HepG2 (cell line): ENCODE measurements around the gene GJB5. TPM values are rescaled to one million over a fixed set of nuclear protein-coding genes. Genes with fewer than 3 reads are reported as not detected.

ENCODE experiments used
- ARNT ChIP-seq: fragments of 450-650 bp; IDR thresholded peaks from 2 replicates; pipeline ENCODE4 v1.6.1; 2017
- BHLHE40 ChIP-seq: IDR thresholded peaks from 2 replicates; pipeline ENCODE4 v1.6.1; 2011; ENCODE audit warnings: low read length, improper control_type of control experiment
- CBFB ChIP-seq: sonication (generic); formaldehyde crosslinking; IDR thresholded peaks from 2 replicates; pipeline ENCODE4 v1.4.0; 2020; ENCODE audit warnings: missing genetic modification reagents
- ESRRA ChIP-seq: sonication (generic); formaldehyde crosslinking; IDR thresholded peaks from 2 replicates; pipeline ENCODE4 v1.5.1; 2020; ENCODE audit warnings: mild to moderate bottlenecking, low read depth, missing genetic modification reagents
- HES4 ChIP-seq: sonication (generic); formaldehyde crosslinking; IDR thresholded peaks from 2 replicates; pipeline ENCODE4 v1.9.0; 2021; ENCODE audit warnings: mild to moderate bottlenecking, missing genetic modification reagents, borderline replicate concordance
- NFE2L1 ChIP-seq: sonication (generic); formaldehyde crosslinking; IDR thresholded peaks from 2 replicates; pipeline ENCODE4 v1.4.0; 2020; ENCODE audit warnings: missing genetic modification reagents, mild to moderate bottlenecking, borderline replicate concordance
- NFKB2 ChIP-seq: sonication (generic); formaldehyde crosslinking; IDR thresholded peaks from 2 replicates; pipeline ENCODE4 v1.4.0; 2020; ENCODE audit warnings: missing genetic modification reagents, borderline replicate concordance
- RAD51 ChIP-seq: fragments of 450-650 bp; IDR thresholded peaks from 2 replicates; pipeline ENCODE4 v1.6.1; 2016; ENCODE audit warnings: borderline replicate concordance
- RBAK ChIP-seq: sonication (generic); formaldehyde crosslinking; IDR thresholded peaks from 2 replicates; pipeline ENCODE4 v1.5.1; 2020; ENCODE audit warnings: mild to moderate bottlenecking, missing genetic modification reagents
- TFDP2 ChIP-seq: sonication (generic); formaldehyde crosslinking; IDR thresholded peaks from 2 replicates; pipeline ENCODE4 v1.4.0; 2020; ENCODE audit warnings: missing genetic modification reagents
- XRCC5 ChIP-seq: fragments of 200-400 bp; formaldehyde crosslinking; optimal IDR thresholded peaks from 2 replicates; pipeline ENCODE3; 2017; ENCODE audit warnings: mild to moderate bottlenecking, low read length
- ZEB1 ChIP-seq: IDR thresholded peaks from 2 replicates; pipeline ENCODE4 v1.6.1; 2012; ENCODE audit warnings: mild to moderate bottlenecking, low read depth, inconsistent platforms; ENCODE audit not compliant: insufficient replicate concordance
- ZFP41 ChIP-seq: sonication (generic); formaldehyde crosslinking; IDR thresholded peaks from 2 replicates; pipeline ENCODE4 v1.4.0; 2020; ENCODE audit warnings: mild to moderate bottlenecking, missing genetic modification reagents, borderline replicate concordance
- ZMAT3 ChIP-seq: sonication (generic); formaldehyde crosslinking; conservative IDR thresholded peaks from 2 replicates; pipeline ENCODE4 v1.7.0; 2021; ENCODE audit warnings: missing genetic modification reagents
- ZNF225 ChIP-seq: sonication (generic); formaldehyde crosslinking; IDR thresholded peaks from 2 replicates; pipeline ENCODE4 v1.4.0; 2020; ENCODE audit warnings: mild to moderate bottlenecking, missing genetic modification reagents
- ZNF263 ChIP-seq: sonication (generic); formaldehyde crosslinking; IDR thresholded peaks from 2 replicates; pipeline ENCODE4 v1.4.0; 2020; ENCODE audit warnings: missing genetic modification reagents
- ZNF33A ChIP-seq: sonication (generic); formaldehyde crosslinking; IDR thresholded peaks from 2 replicates; pipeline ENCODE4 v1.5.1; 2020; ENCODE audit warnings: missing genetic modification reagents, mild to moderate bottlenecking, moderate library complexity, borderline replicate concordance
- ZNF350 ChIP-seq: sonication (generic); formaldehyde crosslinking; IDR thresholded peaks from 2 replicates; pipeline ENCODE4 v1.4.0; 2020; ENCODE audit warnings: mild to moderate bottlenecking, low read depth, missing genetic modification reagents, borderline replicate concordance
- ZNF605 ChIP-seq: sonication (generic); formaldehyde crosslinking; IDR thresholded peaks from 2 replicates; pipeline ENCODE4 v1.8.0; 2022; ENCODE audit warnings: mild to moderate bottlenecking, missing genetic modification reagents
- ZNF766 ChIP-seq: sonication (generic); formaldehyde crosslinking; IDR thresholded peaks from 2 replicates; pipeline ENCODE4 v1.5.0; 2020; ENCODE audit warnings: missing genetic modification reagents, borderline replicate concordance
- ZNF777 ChIP-seq: sonication (generic); formaldehyde crosslinking; IDR thresholded peaks from 2 replicates; pipeline ENCODE4 v1.4.0; 2020; ENCODE audit warnings: missing genetic modification reagents
- polyA plus RNA-seq, 8 experiments: library from polyadenylated mRNA; depleted of rRNA in 3 of 8; stranded (reverse) in 7 of 8; unstranded in 1 of 8; fragments of >200 nt; fragmentation: Illumina TruSeq in 4 of 8; extraction: Trizol in 4 of 8; gene quantifications; 2 replicates each; pipeline versions ENCODE4 v1.2.1 to v1.2.3, GENCODE V29; 2011 to 2016; ENCODE audit warnings: low read depth in 4 of 8, missing spikeins in 1 of 8, mixed read lengths in 1 of 8; ENCODE audit not compliant: insufficient read depth in 1 of 8
- total RNA-seq, 5 experiments: library from RNA; depleted of rRNA; stranded (reverse); fragments of >200 nt; fragmentation: Illumina TruSeq; extraction: Trizol; gene quantifications; 2 replicates each; pipeline ENCODE4 v1.2.3, GENCODE V29; 2016; ENCODE audit warnings: low read depth in 1 of 5
- TF ChIP-seq, protein P1 (sequence below): sonication (generic); formaldehyde crosslinking; IDR thresholded peaks from 2 replicates; pipeline ENCODE4 v1.5.1; 2020; ENCODE audit warnings: missing genetic modification reagents, mild to moderate bottlenecking, borderline replicate concordance
- TF ChIP-seq, protein P2 (sequence below): sonication (generic); formaldehyde crosslinking; IDR thresholded peaks from 2 replicates; pipeline ENCODE4 v1.4.0; 2020; ENCODE audit warnings: missing genetic modification reagents, mild to moderate bottlenecking, borderline replicate concordance
- TF ChIP-seq, protein P3 (sequence below): sonication (generic); formaldehyde crosslinking; IDR thresholded peaks from 2 replicates; pipeline ENCODE4 v1.4.0; 2020; ENCODE audit warnings: mild to moderate bottlenecking, missing genetic modification reagents

Gene GJB5
- total and polyA plus RNA-seq, 2 of the 13 experiments (the other 11 are each of a cell fraction or from before 2014, with no cell fraction given): not detected

- TF ChIP-seq TFDP2 (no peak), RAD51 (no peak), CBFB (CRISPR knock-in tag) (no peak), ZNF605 (CRISPR knock-in tag) (no peak), ZNF225 (no peak), ZMAT3 (CRISPR knock-in tag) (no peak), NFE2L1 (CRISPR knock-in tag) (no peak), ZNF263 (CRISPR knock-in tag) (no peak), XRCC5 (peak; percentile 56), NFKB2 (peak; percentile 56; the same call in 1 of the 2 replicates), ESRRA (CRISPR knock-in tag) (no peak), RBAK (CRISPR knock-in tag) (no peak), ARNT (no peak), ZNF766 (CRISPR knock-in tag) (no peak), BHLHE40 (0 out of 2 replicates have a peak, but pooled peaks have one; percentile 36), ZNF777 (CRISPR knock-in tag) (no peak), ZNF350 (peak; percentile 33; the same call in 1 of the 2 replicates), HES4 (no peak), ZNF33A (CRISPR knock-in tag) (no peak), ZFP41 (no peak), ZEB1 (no peak)
- TF ChIP-seq, protein P1, sequence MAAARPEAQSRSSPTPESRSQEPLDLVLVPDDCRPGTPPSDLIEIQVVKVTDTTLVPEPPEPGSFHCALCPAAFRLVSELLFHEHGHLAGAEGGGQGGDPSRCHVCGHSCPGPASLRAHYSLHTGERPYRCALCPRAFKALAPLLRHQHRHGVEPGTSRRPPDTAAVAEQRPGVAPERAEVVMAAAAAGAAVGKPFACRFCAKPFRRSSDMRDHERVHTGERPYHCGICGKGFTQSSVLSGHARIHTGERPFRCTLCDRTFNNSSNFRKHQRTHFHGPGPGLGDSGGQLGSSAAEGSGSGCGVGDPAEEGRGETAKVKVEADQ (CRISPR knock-in tag): no peak
- TF ChIP-seq, protein P2, sequence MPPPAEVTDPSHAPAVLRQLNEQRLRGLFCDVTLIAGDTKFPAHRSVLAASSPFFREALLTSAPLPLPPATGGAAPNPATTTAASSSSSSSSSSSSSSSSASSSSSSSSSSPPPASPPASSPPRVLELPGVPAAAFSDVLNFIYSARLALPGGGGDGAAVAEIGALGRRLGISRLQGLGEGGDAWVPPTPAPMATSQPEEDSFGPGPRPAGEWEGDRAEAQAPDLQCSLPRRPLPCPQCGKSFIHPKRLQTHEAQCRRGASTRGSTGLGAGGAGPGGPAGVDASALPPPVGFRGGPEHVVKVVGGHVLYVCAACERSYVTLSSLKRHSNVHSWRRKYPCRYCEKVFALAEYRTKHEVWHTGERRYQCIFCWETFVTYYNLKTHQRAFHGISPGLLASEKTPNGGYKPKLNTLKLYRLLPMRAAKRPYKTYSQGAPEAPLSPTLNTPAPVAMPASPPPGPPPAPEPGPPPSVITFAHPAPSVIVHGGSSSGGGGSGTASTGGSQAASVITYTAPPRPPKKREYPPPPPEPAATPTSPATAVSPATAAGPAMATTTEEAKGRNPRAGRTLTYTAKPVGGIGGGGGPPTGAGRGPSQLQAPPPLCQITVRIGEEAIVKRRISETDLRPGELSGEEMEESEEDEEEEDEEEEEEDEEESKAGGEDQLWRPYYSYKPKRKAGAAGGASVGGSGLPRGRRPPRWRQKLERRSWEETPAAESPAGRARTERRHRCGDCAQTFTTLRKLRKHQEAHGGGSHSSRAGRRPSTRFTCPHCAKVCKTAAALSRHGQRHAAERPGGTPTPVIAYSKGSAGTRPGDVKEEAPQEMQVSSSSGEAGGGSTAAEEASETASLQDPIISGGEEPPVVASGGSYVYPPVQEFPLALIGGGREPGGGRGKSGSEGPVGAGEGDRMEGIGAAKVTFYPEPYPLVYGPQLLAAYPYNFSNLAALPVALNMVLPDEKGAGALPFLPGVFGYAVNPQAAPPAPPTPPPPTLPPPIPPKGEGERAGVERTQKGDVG (CRISPR knock-in tag): no peak
- TF ChIP-seq, protein P3, sequence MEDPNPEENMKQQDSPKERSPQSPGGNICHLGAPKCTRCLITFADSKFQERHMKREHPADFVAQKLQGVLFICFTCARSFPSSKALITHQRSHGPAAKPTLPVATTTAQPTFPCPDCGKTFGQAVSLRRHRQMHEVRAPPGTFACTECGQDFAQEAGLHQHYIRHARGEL (CRISPR knock-in tag): no peak
Observed at GRCh38 chr1:34742667-34743270, 12.1 kb upstream of the GJB5 start (continued).
